Peyer's patch (tissue), 4 donors: ENCODE measurements around the gene MAGIX. TPM values are rescaled to one million over a fixed set of nuclear protein-coding genes. Genes with fewer than 3 reads are reported as not detected.

Experiments
- DNase-seq, 3 donors: peaks; one replicate each; pipeline ENCODE4 v3.0.0-alpha.2; 2017 to 2019
- H3K27ac ChIP-seq, 4 donors: fragments of 200-600 bp; sonication (generic); one replicate each; pipeline ENCODE4 v1.5.1; 2016 to 2019
- H3K27me3 ChIP-seq, 2 donors: fragments of 200-600 bp; sonication (generic); one replicate each; pipeline ENCODE4 v1.5.1; 2019
- H3K36me3 ChIP-seq, 3 donors: fragments of 200-600 bp; sonication (generic); one replicate each; pipeline ENCODE4 v1.5.1; 2016 to 2019
- H3K4me1 ChIP-seq, 4 donors: fragments of 200-600 bp; sonication (generic); one replicate each; pipeline ENCODE4 v1.5.1; 2016 to 2019
- H3K4me3 ChIP-seq, 4 donors: fragments of 200-600 bp; sonication (generic); 1 replicate in 3 of 4; 2 replicates in 1 of 4; pipeline ENCODE4 v1.5.1; 2016 to 2019; ENCODE audit warnings: mild to moderate bottlenecking in 1 of 4
- H3K9me3 ChIP-seq, 4 donors: fragments of 200-600 bp; sonication (generic); one replicate each; pipeline ENCODE4 v1.5.1; 2016 to 2019; ENCODE audit warnings: mild to moderate bottlenecking in 1 of 4
- POLR2A ChIP-seq, 2 donors: fragments of 450-650 bp; IDR thresholded peaks; one replicate each; pipeline ENCODE4 v1.5.1; 2017; ENCODE audit warnings: antibody characterized with exemption in 2 of 2, mild to moderate bottlenecking in 2 of 2, moderate library complexity in 2 of 2
- total RNA-seq, 4 donors: library from RNA; depleted of rRNA; stranded (reverse); fragments of >200 nt; gene quantifications; one replicate each; pipeline ENCODE4 v1.1.0, GENCODE V29; 2016
- TF ChIP-seq, protein P1 (sequence below), 6 experiments: fragments of 450-650 bp in 4 of 6; fragments of 200-600 bp in 2 of 6; sonication (generic) in 1 of 6; IDR thresholded peaks; one replicate each; pipeline ENCODE4 v1.5.1; 2017 to 2019; ENCODE audit warnings: antibody characterized with exemption in 6 of 6, mild to moderate bottlenecking in 3 of 6, moderate library complexity in 1 of 6

MAGIX gene
- total RNA-seq, 4 donors from 2014 or later = 5.8 to 14.4 (median 11.6) TPM; not detected in 1

DNA sequence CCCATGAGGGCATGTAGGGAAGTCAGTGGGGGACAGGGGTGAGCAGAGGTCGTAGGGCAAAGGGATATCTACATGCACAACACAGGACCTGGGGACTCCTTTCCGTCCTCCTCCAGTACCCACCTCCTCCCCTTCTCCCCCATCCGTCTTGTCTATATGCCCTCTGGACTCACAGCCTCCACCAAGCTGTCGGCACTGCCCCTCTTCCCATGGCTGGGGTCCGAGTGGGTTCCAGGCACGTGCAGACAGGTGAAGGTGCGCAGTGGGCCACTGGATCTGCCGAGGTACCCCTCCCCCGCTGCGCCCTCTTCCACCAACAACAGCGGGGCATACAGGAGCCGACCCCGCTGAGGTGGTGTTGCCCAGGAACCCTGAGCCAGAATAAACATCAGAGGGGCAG is 42.9 kb downstream of the MAGIX start:
- no peak for DNase-seq
- TF ChIP-seq, protein P1, sequence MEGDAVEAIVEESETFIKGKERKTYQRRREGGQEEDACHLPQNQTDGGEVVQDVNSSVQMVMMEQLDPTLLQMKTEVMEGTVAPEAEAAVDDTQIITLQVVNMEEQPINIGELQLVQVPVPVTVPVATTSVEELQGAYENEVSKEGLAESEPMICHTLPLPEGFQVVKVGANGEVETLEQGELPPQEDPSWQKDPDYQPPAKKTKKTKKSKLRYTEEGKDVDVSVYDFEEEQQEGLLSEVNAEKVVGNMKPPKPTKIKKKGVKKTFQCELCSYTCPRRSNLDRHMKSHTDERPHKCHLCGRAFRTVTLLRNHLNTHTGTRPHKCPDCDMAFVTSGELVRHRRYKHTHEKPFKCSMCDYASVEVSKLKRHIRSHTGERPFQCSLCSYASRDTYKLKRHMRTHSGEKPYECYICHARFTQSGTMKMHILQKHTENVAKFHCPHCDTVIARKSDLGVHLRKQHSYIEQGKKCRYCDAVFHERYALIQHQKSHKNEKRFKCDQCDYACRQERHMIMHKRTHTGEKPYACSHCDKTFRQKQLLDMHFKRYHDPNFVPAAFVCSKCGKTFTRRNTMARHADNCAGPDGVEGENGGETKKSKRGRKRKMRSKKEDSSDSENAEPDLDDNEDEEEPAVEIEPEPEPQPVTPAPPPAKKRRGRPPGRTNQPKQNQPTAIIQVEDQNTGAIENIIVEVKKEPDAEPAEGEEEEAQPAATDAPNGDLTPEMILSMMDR (IDR thresholded peaks at IDR 0.05) = no peak
- Histone ChIP-seq H3K27me3 (no peaks in the 10 kb centered on the region), H3K4me3 (no peak overlapping the region), H3K9me3 (no peaks in the 10 kb centered on the region), H3K36me3 (no peaks in the 10 kb centered on the region), H3K27ac (no peak overlapping the region), H3K4me1 (no peaks in the 10 kb centered on the region)

DNA sequence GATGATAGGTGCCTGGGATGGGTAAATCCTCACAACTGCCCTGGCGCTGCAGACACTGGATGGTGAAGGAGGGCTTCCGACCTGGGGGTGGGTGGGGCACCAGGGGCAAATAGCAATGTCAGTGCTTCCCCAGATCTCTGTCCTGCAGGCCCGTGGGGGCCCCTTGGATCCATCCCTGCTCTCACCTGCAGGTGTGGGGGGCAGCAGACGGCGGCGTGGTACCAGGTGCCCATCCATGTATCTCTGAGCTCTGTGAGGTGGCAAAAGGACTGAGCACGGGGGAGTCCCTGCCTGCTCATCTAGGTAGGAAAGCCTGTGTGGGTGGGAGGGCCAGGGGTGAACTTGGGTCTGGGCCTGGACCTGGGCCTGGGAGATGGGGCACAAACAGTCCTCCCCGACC is 44.0 kb downstream of the MAGIX start:
- H3K4me1 ChIP-seq = no peaks in the 10 kb centered on the region
- no peak for DNase-seq
- no peak overlapping the region for H3K4me3 ChIP-seq
- no peak for TF ChIP-seq POLR2A (IDR thresholded peaks at IDR 0.05)
- TF ChIP-seq, protein P1 (IDR thresholded peaks at IDR 0.05) = no peak
- H3K27me3 ChIP-seq = no peaks in the 10 kb centered on the region
- no peak overlapping the region for H3K27ac ChIP-seq
- H3K9me3 ChIP-seq = no peaks in the 10 kb centered on the region
- H3K36me3 ChIP-seq = no peaks in the 10 kb centered on the region

DNA sequence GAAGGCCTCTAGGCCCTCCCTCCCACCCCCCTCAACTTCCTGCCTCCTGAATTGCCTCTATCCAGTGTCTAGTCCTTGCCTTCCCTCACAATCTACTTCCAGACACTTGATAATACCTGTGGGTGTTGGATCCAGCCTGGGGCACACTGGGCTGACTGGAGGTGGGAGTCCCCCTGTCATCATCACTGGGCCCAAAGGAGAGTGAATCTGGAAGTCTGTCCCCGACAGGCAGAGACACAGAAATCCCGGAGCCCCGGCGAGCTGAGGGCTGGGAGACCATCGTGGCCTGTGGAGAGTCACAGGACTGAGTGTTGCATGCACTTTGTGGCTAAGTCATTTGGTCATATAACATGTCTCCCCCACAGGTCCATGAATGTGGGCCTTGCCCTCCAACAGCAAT is 45.8 kb downstream of the MAGIX start:
- no peaks in the 10 kb centered on the region for H3K9me3 ChIP-seq
- TF ChIP-seq, protein P1 (IDR thresholded peaks at IDR 0.05) = no peak
- TF ChIP-seq POLR2A (IDR thresholded peaks at IDR 0.05) = no peak
- H3K27ac ChIP-seq = no peak overlapping the region
- no peak for DNase-seq
- H3K4me1 ChIP-seq = no peaks in the 10 kb centered on the region
- no peaks in the 10 kb centered on the region for H3K36me3 ChIP-seq
- H3K27me3 ChIP-seq = no peaks in the 10 kb centered on the region
- no peak overlapping the region for H3K4me3 ChIP-seq

DNA sequence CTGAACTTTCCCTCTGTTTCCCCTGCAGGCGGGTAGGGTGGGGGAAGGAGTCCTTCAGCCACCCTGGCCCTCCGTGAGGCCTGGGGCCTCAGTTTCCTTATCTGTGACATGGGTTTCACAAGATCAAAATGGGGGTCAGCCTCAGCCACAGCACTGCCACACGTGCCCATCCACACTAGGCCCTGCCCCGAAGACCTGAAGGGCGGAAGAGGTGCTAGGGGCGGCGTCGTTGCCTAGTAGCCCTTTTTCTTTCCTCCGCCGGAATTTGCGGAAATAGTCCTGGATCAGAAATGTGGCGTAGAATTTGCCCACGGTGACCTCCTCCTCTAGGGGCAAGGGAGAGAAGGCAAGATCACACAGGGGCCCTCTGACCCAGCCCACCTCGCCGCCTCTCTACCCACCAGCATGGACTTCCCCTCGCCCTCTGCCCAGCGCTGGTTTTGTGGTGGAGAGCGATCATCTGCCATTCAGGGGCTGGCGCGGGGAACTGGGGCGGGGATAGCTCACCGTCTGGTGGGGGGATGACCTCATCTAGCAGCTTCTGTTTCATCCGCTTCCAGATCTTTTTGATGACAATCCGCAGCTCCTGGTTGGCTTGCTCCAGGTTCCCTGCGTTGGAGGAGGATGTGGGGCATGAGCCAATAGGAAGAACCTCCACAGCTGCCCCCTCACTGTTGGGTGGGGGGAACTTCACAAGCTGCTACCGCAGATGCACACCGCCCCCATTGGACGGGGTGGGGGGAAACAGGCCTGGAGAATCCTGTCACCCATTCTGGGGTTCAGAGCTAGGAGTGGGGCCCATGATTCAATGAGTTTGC is 47.1 kb downstream of the MAGIX start:
- Histone ChIP-seq H3K4me3 (no peak overlapping the region), H3K9me3 (no peaks in the 10 kb centered on the region), H3K27ac (no peak overlapping the region), H3K36me3 (no peaks in the 10 kb centered on the region), H3K4me1 (no peaks in the 10 kb centered on the region), H3K27me3 (no peaks in the 10 kb centered on the region)
- TF ChIP-seq, protein P1 (IDR thresholded peaks at IDR 0.05) = no peak
- TF ChIP-seq POLR2A (IDR thresholded peaks at IDR 0.05) = no peak
- DNase-seq = no peak

DNA sequence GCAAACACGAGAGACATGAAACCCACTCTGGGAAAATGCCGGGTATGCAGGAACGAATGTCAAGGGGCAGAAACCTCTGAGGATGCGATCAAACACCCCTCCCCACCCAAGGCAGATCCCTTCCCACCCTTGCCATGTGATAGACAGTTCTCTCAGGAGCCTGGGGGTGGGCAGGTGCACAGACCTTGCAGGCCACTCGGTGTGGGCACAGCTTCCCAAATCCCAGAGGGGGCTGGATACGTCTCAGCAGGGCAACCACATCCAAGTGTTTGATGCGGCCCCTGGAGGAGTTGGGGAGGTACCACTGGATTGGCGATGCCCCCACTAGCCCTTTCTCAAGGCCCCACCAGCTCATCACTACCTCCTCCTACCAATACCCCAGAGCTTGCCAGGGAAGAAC is 47.8 kb downstream of the MAGIX start:
- Histone ChIP-seq H3K4me1 (no peaks in the 10 kb centered on the region), H3K9me3 (no peaks in the 10 kb centered on the region), H3K27me3 (no peaks in the 10 kb centered on the region), H3K4me3 (no peak overlapping the region), H3K27ac (no peak overlapping the region), H3K36me3 (no peaks in the 10 kb centered on the region)
- TF ChIP-seq, protein P1 (IDR thresholded peaks at IDR 0.05) = no peak
- DNase-seq = no peak
